Nephron (organoid): Measurements from ENCODE around the gene STAM2.

Experiments used
- H3K27ac Mint-ChIP-seq, 3 experiments: 2 replicates each; pipeline ENCODE4 v1.8.0; 2020; ENCODE audit warnings: mixed read lengths in 3 of 3, mild to moderate bottlenecking in 2 of 3, moderate library complexity in 1 of 3
- H3K27me3 Mint-ChIP-seq: 2 replicates; pipeline ENCODE4 v1.8.0; 2021; ENCODE audit warnings: low read depth, mild to moderate bottlenecking, moderate library complexity, mixed read lengths
- H3K36me3 Mint-ChIP-seq: 2 replicates; pipeline ENCODE4 v1.8.0; 2020; ENCODE audit warnings: low read depth, mixed read lengths
- H3K4me1 Mint-ChIP-seq: 2 replicates; pipeline ENCODE4 v1.8.0; 2020; ENCODE audit warnings: mixed read lengths
- H3K4me3 Mint-ChIP-seq, 3 experiments: 2 replicates each; pipeline ENCODE4 v1.8.0; 2020; ENCODE audit warnings: mild to moderate bottlenecking in 3 of 3, mixed read lengths in 3 of 3, moderate library complexity in 2 of 3
- H3K9me3 Mint-ChIP-seq: 2 replicates; pipeline ENCODE4 v1.8.0; 2020; ENCODE audit warnings: mixed read lengths
- TF ChIP-seq, protein P1 (sequence below), 3 experiments: fragments of 200-600 bp; sonication (generic); IDR thresholded peaks; one replicate each; pipeline ENCODE4 v1.5.0; 2021; ENCODE audit warnings: antibody characterized with exemption in 3 of 3; ENCODE audit not compliant: unreplicated experiment in 3 of 3

STAM2 gene

DNA sequence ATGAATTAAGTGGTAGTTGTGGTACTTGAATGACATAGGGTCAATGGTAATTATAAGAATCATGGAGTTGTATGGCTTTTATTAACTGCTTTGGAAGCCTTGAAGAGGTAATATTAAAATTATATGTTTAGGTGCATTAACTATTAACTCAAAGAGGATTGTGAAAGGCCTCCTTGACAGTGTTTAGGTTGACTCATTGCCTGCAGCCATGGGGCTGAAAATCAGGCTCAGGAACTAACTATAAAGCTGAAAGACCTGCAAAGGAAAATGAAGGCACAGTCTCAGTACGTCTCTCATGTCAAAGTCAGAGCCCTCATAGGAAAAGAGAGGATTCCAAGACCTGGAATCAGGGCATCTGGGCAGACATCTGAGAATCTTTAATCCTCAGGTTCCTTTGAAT is 107.7 kb downstream of the STAM2 start:
- H3K9me3 Mint-ChIP-seq, result no peaks in the 10 kb centered on the region
- no peaks in the 10 kb centered on the region for H3K36me3 Mint-ChIP-seq
- H3K27me3 Mint-ChIP-seq, result peaks cover 3% of the 10 kb centered on the region
- TF ChIP-seq, protein P1, sequence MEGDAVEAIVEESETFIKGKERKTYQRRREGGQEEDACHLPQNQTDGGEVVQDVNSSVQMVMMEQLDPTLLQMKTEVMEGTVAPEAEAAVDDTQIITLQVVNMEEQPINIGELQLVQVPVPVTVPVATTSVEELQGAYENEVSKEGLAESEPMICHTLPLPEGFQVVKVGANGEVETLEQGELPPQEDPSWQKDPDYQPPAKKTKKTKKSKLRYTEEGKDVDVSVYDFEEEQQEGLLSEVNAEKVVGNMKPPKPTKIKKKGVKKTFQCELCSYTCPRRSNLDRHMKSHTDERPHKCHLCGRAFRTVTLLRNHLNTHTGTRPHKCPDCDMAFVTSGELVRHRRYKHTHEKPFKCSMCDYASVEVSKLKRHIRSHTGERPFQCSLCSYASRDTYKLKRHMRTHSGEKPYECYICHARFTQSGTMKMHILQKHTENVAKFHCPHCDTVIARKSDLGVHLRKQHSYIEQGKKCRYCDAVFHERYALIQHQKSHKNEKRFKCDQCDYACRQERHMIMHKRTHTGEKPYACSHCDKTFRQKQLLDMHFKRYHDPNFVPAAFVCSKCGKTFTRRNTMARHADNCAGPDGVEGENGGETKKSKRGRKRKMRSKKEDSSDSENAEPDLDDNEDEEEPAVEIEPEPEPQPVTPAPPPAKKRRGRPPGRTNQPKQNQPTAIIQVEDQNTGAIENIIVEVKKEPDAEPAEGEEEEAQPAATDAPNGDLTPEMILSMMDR (IDR thresholded peaks at IDR 0.05; ENCODE audit: unreplicated experiment in 3 of 3), result no peak
- H3K4me1 Mint-ChIP-seq, result peaks cover 14% of the 10 kb centered on the region
- no peak overlapping the region for H3K4me3 Mint-ChIP-seq
- H3K27ac Mint-ChIP-seq, result no peak overlapping the region
